NCI-H146 treated with DMSO at 0.1 percent for 48 hours (cell line): ENCODE measurements around the gene GAREM2.
"Not testable (repeated sequence)": the region's sequence is repeated elsewhere in the genome, so short reads cannot be mapped to it uniquely, and the experiment has no call there.

Source experiments
- DNase-seq: peaks from one replicate; lab custom pipeline; 2025; ENCODE audit not compliant: unreplicated experiment; lab: John Stamatoyannopoulos, UW

The GAREM2 gene

DNA sequence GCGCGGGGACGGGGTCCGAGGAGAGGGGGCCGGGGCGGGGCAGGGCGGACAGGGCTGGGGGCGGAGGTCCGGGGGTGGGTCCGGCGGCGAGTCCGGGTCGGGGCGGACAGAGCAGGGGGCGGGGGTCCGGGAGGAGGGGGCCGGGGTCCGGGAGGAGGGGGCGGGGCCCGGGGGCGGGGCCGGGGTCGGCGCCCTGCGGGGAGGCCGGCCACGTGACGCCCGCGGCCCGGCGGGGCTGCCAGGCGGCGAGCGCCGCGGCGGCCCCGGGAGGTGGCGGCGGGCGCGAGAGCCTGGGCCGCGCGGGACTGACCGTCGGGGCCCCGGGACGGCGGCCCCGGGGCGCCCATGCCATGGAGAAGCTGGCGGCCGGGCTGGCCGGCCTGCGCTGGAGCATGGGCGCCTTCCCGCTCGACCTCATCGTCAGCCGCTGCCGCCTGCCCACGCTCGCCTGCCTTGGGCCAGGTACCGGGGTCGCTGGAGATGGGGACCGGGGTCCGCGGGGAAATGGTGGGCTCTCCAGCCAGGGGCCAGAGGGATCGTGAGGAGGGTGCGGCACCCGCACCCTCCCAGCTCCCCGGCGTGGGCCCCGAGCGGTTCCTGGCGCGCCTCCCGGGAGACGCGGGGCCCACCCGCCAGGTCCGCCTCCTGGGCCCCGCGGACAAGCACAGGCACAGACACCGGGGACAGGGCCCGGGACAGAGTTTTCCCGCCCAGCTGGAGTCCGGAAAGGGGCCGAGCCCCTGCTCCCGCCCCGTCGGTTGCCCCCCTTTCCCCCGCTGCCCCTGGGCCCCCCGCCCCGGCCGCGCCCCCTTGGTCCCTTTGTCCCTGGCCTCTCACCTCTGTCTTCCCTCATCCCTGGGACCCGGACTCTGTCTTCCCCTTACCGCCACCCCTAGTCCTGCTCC is at the start of gene GAREM2:
GAREM2 (plus strand) TSS at position 218 of the 905 bp plus-strand sequence; CDS start at position 351, 133 bp downstream.
- DNase-seq: no peak

DNA sequence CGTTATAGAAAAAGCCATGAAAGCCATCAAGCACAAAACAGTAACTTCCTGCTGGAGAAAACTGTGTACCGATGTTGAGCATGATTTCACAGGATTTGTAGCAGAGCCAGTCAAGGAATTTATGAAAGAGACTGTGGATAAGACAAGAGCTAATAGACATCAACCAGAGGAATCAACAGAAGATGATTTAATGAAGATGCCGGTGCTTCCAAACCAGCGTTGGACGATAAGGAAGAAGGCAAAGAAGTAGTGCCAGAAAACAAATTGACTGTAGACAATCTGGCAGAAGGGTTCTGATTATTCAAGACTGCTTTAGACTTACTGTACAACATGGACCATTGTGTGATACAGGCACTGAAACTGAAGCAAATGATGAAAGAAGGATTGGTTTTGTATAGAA is 49.5 kb upstream of the GAREM2 start:
- no peak for DNase-seq

DNA sequence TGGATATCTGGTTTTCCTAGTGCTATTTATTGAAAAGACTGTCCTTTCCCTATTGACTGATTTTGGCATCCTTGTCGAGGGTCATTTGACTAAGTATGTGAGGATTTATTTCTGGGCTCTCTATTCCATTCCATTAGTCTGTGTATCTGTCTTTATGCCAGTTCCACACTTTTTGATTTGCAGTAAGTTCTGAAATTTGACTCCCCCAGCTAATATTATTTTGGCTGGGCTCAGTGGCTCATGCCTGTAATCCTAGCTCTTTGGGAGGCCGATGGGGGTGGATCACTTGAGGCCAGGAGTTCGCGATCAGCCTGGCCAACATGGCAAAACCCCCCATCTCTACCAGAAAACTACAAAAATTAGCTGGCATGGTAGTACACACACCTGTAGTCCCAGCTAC is 46.8 kb upstream of the GAREM2 start:
- DNase-seq: no peak

- DNase-seq: no peak
These were observed 44.7 kb upstream of the GAREM2 start for GRCh38 chr2:26128176-26128575.

- DNase-seq: no peak
These were observed 42.1 kb upstream of the GAREM2 start for GRCh38 chr2:26130763-26131162.

GRCh38 chr2:26136451-26136850 is 36.4 kb upstream of the GAREM2 start:
- DNase-seq: no peak

GRCh38 chr2:26139269-26140183 is 33.4 kb upstream of the GAREM2 start:
- no peak for DNase-seq

DNA sequence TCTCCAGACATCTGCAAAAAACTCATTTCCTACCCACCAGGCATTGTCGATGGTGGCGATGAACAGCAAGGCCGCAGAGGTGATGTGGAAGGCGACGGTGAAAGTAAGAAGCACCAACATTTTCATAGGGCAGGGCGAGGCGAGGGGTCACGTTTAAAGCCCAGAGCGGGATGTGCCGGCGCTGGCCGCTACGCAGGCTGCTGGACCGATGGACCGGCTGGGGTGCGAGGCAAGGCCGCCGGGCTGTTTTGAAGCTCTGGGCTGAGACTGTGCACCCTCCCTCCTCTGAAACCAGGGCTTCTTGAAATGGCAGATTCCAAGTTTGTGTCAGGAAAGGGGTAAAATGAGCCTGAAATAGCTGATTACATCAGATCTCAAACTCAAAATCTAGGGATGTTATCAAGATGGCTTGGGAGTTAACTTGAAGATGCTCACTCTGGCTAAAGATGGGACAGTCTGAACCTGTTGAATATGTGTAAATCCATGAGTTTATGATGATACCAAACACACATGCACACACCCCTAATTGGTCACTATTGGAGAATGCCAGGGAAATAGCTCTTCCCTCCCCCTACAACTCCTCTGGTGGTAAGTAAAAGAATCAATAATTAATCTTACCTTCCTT is 31.6 kb upstream of the GAREM2 start:
- DNase-seq: no peak

DNA sequence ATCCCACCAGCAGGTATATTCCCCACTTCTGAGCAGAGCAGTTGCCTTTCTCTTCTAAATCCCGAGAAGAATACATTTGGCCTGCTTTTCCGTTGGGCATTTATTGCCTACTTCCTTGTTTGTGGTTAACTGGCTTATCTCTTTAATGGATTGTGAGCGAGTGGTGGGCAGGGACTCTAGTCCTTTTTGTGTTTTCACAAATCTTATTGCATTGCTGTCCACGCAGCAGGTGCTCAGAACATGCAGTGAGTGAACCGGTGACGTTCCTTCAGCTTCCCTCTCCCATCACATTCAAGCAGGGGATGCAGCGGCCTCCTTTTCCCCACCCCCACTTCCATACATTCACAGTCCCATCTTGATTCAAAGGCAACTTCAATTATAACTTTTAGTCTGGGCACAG is 28.9 kb upstream of the GAREM2 start:
- DNase-seq: no peak

DNA sequence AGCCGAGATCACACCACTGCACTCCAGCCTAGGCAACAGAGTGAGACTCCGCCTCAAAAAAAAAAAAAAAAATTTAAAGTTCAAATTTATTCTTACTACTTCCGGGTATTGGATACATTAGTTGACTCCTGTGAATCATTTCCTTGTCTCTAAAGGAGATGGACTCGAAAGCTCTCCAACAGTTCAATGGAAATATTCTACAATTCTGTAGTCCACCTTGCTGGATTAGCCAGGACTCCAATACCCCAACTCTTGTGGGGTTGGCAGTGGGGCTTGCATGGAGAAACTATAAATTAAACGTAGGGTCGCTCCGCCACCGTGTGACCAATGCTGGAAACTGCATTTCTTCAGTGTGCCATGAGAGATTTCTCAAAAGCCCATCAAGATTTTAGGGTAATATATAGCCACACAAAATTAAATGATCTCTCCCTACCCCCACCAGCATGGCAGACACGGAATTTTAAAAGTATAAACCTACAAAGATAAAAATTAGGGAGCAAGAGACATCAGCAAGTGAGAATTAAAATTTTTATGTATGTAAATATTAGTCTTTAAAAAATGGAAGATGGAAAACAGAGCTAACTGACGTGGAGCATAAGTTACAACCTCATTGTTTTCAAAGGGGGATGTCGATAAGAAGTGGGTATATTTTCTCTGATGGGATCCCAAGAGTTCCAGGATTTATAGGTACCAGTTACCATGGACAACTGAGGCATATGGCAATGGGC is 27.8 kb upstream of the GAREM2 start:
- peak; percentile 10 for DNase-seq

DNA sequence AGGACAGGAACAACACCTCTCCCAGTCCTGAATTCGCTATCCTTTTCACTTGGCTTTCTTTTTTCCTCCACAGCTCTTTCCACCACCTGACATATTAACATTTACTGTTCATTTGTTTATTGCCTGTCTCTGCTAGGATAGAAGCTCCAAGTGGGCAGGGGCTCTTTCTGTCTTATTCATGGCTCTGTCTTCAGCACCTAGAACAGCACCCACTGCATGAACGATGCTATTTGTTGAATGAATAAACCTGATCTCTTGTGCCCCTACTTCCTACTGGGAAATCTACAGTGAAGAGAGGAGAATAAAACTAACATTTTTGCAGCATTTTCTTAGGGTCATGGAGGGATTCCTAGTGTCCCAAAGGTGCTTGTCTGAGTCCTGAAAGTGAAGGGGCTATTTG is 24.4 kb upstream of the GAREM2 start:
- no peak for DNase-seq

DNA sequence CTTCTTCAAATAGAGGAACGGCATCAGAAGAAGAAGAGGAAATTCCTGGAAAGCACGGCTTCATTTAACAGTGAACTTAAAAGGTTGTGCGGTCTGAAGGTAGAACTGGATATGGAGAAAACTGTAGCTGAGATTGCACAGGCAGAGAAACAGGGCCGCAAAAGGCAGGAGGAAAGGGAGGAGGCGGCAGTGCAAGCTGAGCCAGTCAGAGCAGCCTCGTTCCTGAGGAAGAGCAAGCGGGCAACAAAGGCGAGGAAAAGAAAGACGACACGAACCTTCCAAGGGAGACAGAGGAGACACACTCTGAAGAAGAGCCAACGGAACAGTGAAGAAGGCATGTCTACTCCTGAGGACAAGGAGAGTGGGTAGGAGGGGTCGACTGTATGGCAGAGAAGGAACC is 22.6 kb upstream of the GAREM2 start:
- no peak for DNase-seq

DNA sequence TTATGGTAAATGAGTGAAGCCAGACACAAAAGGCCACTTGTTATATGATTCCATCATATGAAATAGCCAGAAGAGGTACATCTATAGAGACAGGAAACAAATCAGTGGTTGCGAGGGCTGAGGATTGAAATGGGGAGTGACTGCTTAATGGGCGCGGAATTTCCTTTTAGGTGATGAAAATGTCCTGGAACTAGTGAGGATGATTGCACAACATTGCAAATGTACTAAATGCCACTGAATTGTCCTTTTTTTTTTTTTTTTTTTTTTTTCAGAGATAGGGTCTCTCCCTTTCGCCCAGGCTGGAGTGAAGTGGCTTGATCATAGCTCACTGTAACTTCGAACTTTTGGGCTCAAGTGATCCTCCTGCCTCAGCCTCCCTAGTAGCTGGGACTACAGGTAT is 15.3 kb upstream of the GAREM2 start:
- no peak for DNase-seq

- DNase-seq: no peak
These were observed 11.0 kb upstream of the GAREM2 start for GRCh38 chr2:26161926-26162325.

DNA sequence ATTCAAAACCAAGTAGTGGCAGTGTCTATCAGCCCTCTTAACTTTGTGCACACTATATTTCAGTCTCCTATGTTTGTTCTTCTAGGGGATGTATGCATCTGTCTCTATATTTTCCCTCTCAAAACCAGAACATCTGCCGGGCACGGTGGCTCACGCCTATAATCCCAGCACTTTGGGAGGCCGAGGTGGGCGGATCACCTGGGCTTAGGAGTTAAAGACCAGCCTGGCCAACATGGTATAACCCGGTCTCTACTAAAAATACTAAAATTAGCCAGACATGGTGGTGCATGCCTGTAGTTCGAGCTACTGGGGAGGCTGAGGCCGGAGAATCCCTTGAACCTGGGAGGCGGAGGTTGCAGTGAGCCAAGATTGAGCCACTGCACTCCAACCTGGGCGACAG is 9.9 kb upstream of the GAREM2 start:
- no peak for DNase-seq

DNA sequence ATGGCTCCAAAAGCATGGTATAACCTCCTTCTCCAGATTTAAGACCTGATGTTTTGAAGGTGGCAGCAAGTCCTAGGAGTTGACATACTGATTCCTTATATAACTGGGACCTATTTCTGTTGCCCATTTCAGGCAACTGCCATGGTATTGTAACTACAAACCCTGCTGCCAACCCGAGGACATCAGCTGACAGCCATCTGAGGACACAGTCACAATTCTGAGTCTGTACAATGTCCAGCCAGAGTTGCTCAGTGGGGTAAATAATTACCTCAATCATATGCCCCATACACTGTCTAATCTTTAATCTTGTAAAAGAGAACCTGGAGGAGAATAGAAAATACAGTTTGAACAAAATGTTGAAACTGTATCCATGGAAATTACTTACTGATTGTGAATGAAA is 8.7 kb upstream of the GAREM2 start:
- DNase-seq: no peak

GRCh38 chr2:26164641-26165211 is 8.2 kb upstream of the GAREM2 start:
- no peak for DNase-seq

DNA sequence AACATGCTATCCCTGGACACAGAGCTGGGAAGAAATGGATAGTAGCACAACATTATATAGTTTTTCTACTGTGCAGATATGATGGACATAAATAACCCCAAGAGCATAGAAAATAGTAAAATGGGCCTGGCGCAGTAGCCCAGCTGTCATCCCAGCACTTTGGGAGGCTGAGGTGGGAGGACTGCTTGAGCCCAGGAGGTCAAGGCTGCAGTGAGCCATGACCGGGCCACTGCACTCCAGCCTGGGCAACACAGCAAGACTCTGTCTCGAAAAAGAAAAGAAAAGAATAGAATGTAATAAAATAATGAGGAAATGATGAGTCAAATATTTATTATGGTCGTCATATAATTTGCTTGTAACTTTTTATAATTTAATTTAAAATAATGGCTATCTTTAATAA is 7.5 kb upstream of the GAREM2 start:
- DNase-seq: no peak

DNA sequence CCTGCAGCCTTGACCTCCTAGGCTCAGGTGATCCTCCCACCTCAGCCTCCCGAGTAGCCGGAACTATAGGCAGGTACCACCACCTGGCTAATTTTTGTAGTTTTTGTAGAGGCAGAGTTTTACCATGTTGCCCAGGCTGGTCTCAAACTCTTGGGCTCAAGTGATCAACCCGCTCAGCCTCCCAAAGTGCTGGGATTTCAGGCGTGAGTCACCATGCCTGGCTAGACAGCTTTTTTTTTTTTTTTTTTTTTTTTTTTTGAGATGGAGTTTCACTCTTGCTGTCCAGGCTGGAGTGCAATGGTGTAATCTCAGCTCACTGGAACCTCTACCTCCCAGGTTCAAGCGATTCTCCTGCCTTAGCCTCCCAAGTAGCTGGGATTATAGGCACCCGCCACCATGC is 6.3 kb upstream of the GAREM2 start:
- not testable (repeated sequence) for DNase-seq

GRCh38 chr2:26168785-26169184 is 4.1 kb upstream of the GAREM2 start:
- DNase-seq: no peak
